Activated naive CD4-positive, alpha-beta T cell treated with anti-CD3 and anti-CD28 coated beads, Interleukin-2, amount 10 ng/mL, durations not matched to agents 5 hours and 36 hours (primary cell): ENCODE results near the gene TTC17. TPM values are rescaled to one million over a fixed set of nuclear protein-coding genes. Genes with fewer than 3 reads are reported as not detected.

ENCODE experiments used
- total RNA-seq, 2 experiments: library from RNA; stranded (reverse); gene quantifications; one replicate each; pipeline ENCODE4 v1.2.3, GENCODE V29; 2021

Gene TTC17
- 10 to 100 TPM; 74.9 to 78.0 TPM for total RNA-seq

GRCh38 chr11:43358801-43359421 is at the start of gene TTC17:
Gene TTC17, plus strand, starts transcription at chr11:43358920. Its CDS starts 35 bp downstream, at chr11:43358955.

GRCh38 chr11:43311791-43312607 is 46.7 kb upstream of the TTC17 start, which contains the start of gene API5:
Gene API5, plus strand, starts transcription at chr11:43311996. Its CDS starts 132 bp downstream, at chr11:43312128.

Other genes starting within 250 kb of the TTC17 start
- 100 to 1,000 TPM; 106 to 113 TPM for gene API5, start 46.9 kb upstream of the TTC17 start, total RNA-seq